GM12878 (cell line): ENCODE data around the gene CARM1. TPM values are rescaled to one million over a fixed set of nuclear protein-coding genes. Genes with fewer than 3 reads are reported as not detected.

Source experiments
- ATAC-seq: fragments of 200-7000 bp; cut with Tn5 transposase; 3 replicates; pipeline ENCODE4 v1.9.1; 2020; ENCODE audit warnings: mild to moderate bottlenecking, moderate library complexity
- BruUV-seq: library from RNA; stranded (reverse); fragments of 400-500 nt; replicated peaks from 2 replicates; lab custom pipeline; 2021; lab: Mats Ljungman, UMichigan
- CTCF ChIA-PET: fragments of 300-600 bp; sonication (Branson Sonifier 250); formaldehyde crosslinking; extraction: SDS; loops from one replicate; lab custom pipeline; 2021; ENCODE audit warnings: inconsistent platforms; lab: Yijun Ruan, JAX
- POLR2A ChIA-PET: fragments of 350-600 bp; formaldehyde crosslinking; extraction: SDS; loops from one replicate; lab custom pipeline; 2021; ENCODE audit warnings: inconsistent platforms; lab: Charles Lee
- RAD21 ChIA-PET: fragments of 300-600 bp; sonication (Branson Sonifier 250); formaldehyde crosslinking; loops from one replicate; lab custom pipeline; 2023; ENCODE audit warnings: antibody characterized with exemption; ENCODE audit not compliant: unreplicated experiment; lab: Charles Lee
- SMC1A ChIA-PET: fragments of 300-600 bp; sonication (Branson Sonifier 250); formaldehyde crosslinking; loops from one replicate; lab custom pipeline; 2023; ENCODE audit not compliant: unreplicated experiment, uncharacterized antibody; lab: Charles Lee
- DNase-seq: peaks from one replicate; pipeline ENCODE4 v3.0.0-alpha.2; 2011; ENCODE audit warnings: low read depth, low spot score
- FAIRE-seq: peaks from 3 replicates; lab custom pipeline; 2011; peaks lifted over from hg19 to GRCh38; lab: Jason Lieb, UNC
- H2AFZ ChIP-seq: 2 replicates; pipeline ENCODE4 v1.6.0; 2011; ENCODE audit warnings: low read depth, low read length, control low read depth; ENCODE audit not compliant: control insufficient read depth
- H3K27ac ChIP-seq: 2 replicates; pipeline ENCODE4 v1.5.1; 2011; ENCODE audit warnings: control low read depth; ENCODE audit not compliant: control insufficient read depth, insufficient read depth
- H3K27me3 ChIP-seq, 2 experiments: replicated peaks in 1 of 2; 2 replicates each; pipeline versions ENCODE4 v1.6.0 to v1.6.1; 2011; ENCODE audit warnings: low read length in 1 of 2; ENCODE audit not compliant: control insufficient read depth in 2 of 2, insufficient read depth in 2 of 2
- H3K36me3 ChIP-seq, 2 experiments: 2 replicates each; pipeline ENCODE4 v1.5.1; 2011; ENCODE audit warnings: low read length in 1 of 2; ENCODE audit not compliant: control insufficient read depth in 2 of 2, insufficient read depth in 2 of 2
- H3K4me1 ChIP-seq: 2 replicates; pipeline ENCODE4 v1.6.1; 2011; ENCODE audit warnings: mild to moderate bottlenecking, low read length, moderate library complexity, mixed read lengths; ENCODE audit not compliant: control insufficient read depth, insufficient read depth
- H3K4me2 ChIP-seq: 2 replicates; pipeline ENCODE4 v1.6.0; 2011; ENCODE audit warnings: control low read depth; ENCODE audit not compliant: control insufficient read depth, insufficient read depth
- H3K4me3 ChIP-seq: fragments of 200-600 bp; sonication (generic); 2 replicates; pipeline ENCODE4 v1.5.1; 2016
- H3K79me2 ChIP-seq: 2 replicates; pipeline ENCODE4 v1.6.0; 2011; ENCODE audit warnings: low read length; ENCODE audit not compliant: control insufficient read depth, insufficient read depth
- H3K9ac ChIP-seq: 2 replicates; pipeline ENCODE4 v1.8.0; 2011; ENCODE audit warnings: low read length, control low read depth, mixed read lengths; ENCODE audit not compliant: control insufficient read depth, insufficient read depth
- H3K9me3 ChIP-seq: replicated peaks from 3 replicates; pipeline ENCODE4 v1.5.1; 2011; ENCODE audit warnings: mild to moderate bottlenecking, low read length; ENCODE audit not compliant: control insufficient read depth, insufficient read depth
- H4K20me1 ChIP-seq: 2 replicates; pipeline ENCODE4 v1.6.0; 2011; ENCODE audit not compliant: control insufficient read depth, insufficient read depth
- MTA2 ChIP-seq: fragments of 450-650 bp; IDR thresholded peaks from 2 replicates; pipeline ENCODE4 v1.6.1; 2016; ENCODE audit warnings: low read depth, mild to moderate bottlenecking, moderate library complexity
- NR2F1 ChIP-seq: fragments of 450-650 bp; conservative IDR thresholded peaks from 2 replicates; pipeline ENCODE4 v1.6.1; 2017; ENCODE audit warnings: mild to moderate bottlenecking
- PML ChIP-seq: IDR thresholded peaks from 2 replicates; pipeline ENCODE4 v1.6.1; 2012; ENCODE audit warnings: low read length, inconsistent platforms
- RAD21 ChIP-seq: IDR thresholded peaks from 2 replicates; pipeline ENCODE4 v1.6.1; 2011; ENCODE audit warnings: mild to moderate bottlenecking, low read depth, low read length, moderate library complexity; ENCODE audit not compliant: insufficient read depth
- RFX5 ChIP-seq: IDR thresholded peaks from 2 replicates; pipeline ENCODE4 v1.6.1; 2011; ENCODE audit warnings: low read depth, low read length, improper control_type of control experiment
- STAT1 ChIP-seq: fragments of 450-650 bp; conservative IDR thresholded peaks from 2 replicates; pipeline ENCODE4 v1.6.1; 2014; ENCODE audit warnings: antibody characterized with exemption, mild to moderate bottlenecking
- ZNF384 ChIP-seq: IDR thresholded peaks from 2 replicates; pipeline ENCODE4 v1.6.1; 2012; ENCODE audit warnings: low read depth, mild to moderate bottlenecking, low read length, improper control_type of control experiment, borderline replicate concordance
- WGBS: methylation state at CpG from one replicate; pipeline ENCODE4 v1.1.6; 2016; ENCODE audit warnings: low lambda C conversion rate; ENCODE audit not compliant: insufficient replicate concordance, insufficient coverage; ENCODE audit errors: missing lambda C conversion rate; 5-methylcytosine and 5-hydroxymethylcytosine counted together
- in situ Hi-C: fragments of 300-500 bp; cut with MboI; formaldehyde crosslinking; loops from 9 replicates; pipeline ENCODE4 v1.14.3; 2018; ENCODE audit warnings: mixed read lengths
- intact Hi-C: fragments of 100-400 bp; cut with micrococcal nuclease; formaldehyde crosslinking; loops from one replicate; pipeline ENCODE4 v1.14.2; 2022; ENCODE audit not compliant: unreplicated experiment
- polyA plus RNA-seq, 11 experiments: library from polyadenylated mRNA; depleted of rRNA in 4 of 11; unstranded in 6 of 11; stranded (reverse) in 5 of 11; fragments of >200 nt; fragmentation: Nextera tagmentation in 4 of 11; fragmentation: Illumina TruSeq in 1 of 11; extraction: Ambion mirVana in 4 of 11; extraction: Trizol in 1 of 11; gene quantifications; 1 replicate in 1 of 11; 2 replicates in 10 of 11; pipeline versions ENCODE4 v1.2.1 to v1.2.3, GENCODE V29; 2011 to 2016; ENCODE audit warnings: inconsistent platforms in 2 of 11, missing spikeins in 2 of 11, low read depth in 1 of 11
- total RNA-seq, 4 experiments: library from RNA; depleted of rRNA in 3 of 4; stranded (reverse); fragments of >200 nt in 3 of 4; fragmentation: Illumina TruSeq in 1 of 4; extraction: Trizol in 1 of 4; gene quantifications; 2 replicates each; pipeline versions ENCODE4 v1.2.1 to v1.2.3, GENCODE V29; 2013 to 2021
- TF ChIP-seq, protein P1 (sequence below), 3 experiments: IDR thresholded peaks in 2 of 3; conservative IDR thresholded peaks in 1 of 3; 2 replicates each; pipeline ENCODE4 v1.5.1; 2011; ENCODE audit warnings: low read depth in 3 of 3, low read length in 3 of 3, mild to moderate bottlenecking in 3 of 3, control low read depth in 2 of 3, moderate library complexity in 2 of 3, inconsistent platforms in 1 of 3, mixed read lengths in 1 of 3; ENCODE audit not compliant: control insufficient read depth in 2 of 3, insufficient read depth in 1 of 3; ENCODE audit errors: extremely low read depth in 1 of 3

CARM1 gene
- total and polyA plus RNA-seq, 10 of the 15 experiments (the other 5 are each of a cell fraction or from before 2014, with no cell fraction given), result 0.45 to 116 (median 39.7) TPM

DNA sequence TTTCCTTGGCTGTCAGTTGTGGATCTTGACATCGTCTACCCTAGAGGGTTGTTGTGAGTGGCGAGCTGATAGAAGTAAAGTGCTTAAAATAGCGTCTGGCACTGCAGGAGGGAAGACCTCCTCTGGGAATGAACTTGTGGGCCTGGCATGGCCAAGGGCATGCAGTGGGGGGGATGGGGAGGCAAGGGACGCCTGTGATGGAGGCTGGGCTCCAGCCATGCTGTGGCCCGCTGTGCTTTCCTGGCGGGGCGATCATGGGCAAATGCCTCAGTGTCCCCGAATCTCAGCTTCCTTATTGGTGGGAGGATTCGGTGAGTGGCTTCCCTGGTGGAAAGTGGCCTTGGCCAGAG, 10.7 kb downstream of the CARM1 start:
- TF ChIP-seq, protein P1, sequence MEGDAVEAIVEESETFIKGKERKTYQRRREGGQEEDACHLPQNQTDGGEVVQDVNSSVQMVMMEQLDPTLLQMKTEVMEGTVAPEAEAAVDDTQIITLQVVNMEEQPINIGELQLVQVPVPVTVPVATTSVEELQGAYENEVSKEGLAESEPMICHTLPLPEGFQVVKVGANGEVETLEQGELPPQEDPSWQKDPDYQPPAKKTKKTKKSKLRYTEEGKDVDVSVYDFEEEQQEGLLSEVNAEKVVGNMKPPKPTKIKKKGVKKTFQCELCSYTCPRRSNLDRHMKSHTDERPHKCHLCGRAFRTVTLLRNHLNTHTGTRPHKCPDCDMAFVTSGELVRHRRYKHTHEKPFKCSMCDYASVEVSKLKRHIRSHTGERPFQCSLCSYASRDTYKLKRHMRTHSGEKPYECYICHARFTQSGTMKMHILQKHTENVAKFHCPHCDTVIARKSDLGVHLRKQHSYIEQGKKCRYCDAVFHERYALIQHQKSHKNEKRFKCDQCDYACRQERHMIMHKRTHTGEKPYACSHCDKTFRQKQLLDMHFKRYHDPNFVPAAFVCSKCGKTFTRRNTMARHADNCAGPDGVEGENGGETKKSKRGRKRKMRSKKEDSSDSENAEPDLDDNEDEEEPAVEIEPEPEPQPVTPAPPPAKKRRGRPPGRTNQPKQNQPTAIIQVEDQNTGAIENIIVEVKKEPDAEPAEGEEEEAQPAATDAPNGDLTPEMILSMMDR (IDR thresholded peaks at IDR 0.05 in 2 of 3, conservative IDR thresholded peaks at IDR 0.05 in 1 of 3; ENCODE audit: control insufficient read depth in 2 of 3, extremely low read depth in 1 of 3, insufficient read depth in 1 of 3, low read depth in 3 of 3, low read length in 3 of 3), result no peak
- TF ChIP-seq ZNF384, result no peak
- TF ChIP-seq NR2F1, result no peak
- no peak for TF ChIP-seq RFX5
- no peak for TF ChIP-seq PML
- no peak for TF ChIP-seq MTA2
- no peak for TF ChIP-seq RAD21
- no peak for TF ChIP-seq STAT1
- no peak for FAIRE-seq

More for the DNA sequence above, 10.7 kb downstream of the CARM1 start:
- H3K79me2 ChIP-seq, result peaks cover 77% of the 10 kb centered on the region
- 79% methylated on average over 9 of the region's 9 CpGs for WGBS
- ChIA-PET CTCF (interaction anchor here (1.4 kb wide), 1 partner anchor 54 kb away, joined by 4 read pairs; no protein-coding TSS in a partner anchor), POLR2A (no interaction called here), SMC1A (no interaction called here), RAD21 (no interaction called here)
- H3K9me3 ChIP-seq, result no peaks in the 10 kb centered on the region
- no peak overlapping the region for H3K4me2 ChIP-seq
- H3K4me1 ChIP-seq, result peaks cover 31% of the 10 kb centered on the region
- H4K20me1 ChIP-seq, result no peaks in the 10 kb centered on the region; the same call in 1 of the 2 replicates
- H3K36me3 ChIP-seq, result peaks cover 9 to 19% of the 10 kb centered on the region in 2 experiments
- H2AFZ ChIP-seq, result no peak overlapping the region
- no peak overlapping the region for H3K9ac ChIP-seq
- H3K4me3 ChIP-seq, result no peak overlapping the region
- H3K27me3 ChIP-seq, result no peaks in the 10 kb centered on the region
- BruUV-seq, result no TSS peak
- ATAC-seq, result no peak
- H3K27ac ChIP-seq, result no peak overlapping the region
- intact Hi-C loops, result no loop called here
- DNase-seq, result no peak
- in situ Hi-C loops, result no loop called here
